GM23248 (cell line): Measurements from ENCODE around the gene CCM2. TPM values are rescaled to one million over a fixed set of nuclear protein-coding genes. Genes with fewer than 3 reads are reported as not detected.

Experiments used
- DNase-seq: peaks from one replicate; pipeline ENCODE4 v3.0.0-alpha.2; 2015
- H2AFZ ChIP-seq: fragments of 200-600 bp; sonication (generic); 2 replicates; pipeline ENCODE4 v1.6.1; 2016; ENCODE audit warnings: antibody characterized with exemption
- H3F3A ChIP-seq: fragments of 200-600 bp; sonication (generic); 2 replicates; pipeline ENCODE4 v1.6.1; 2016; ENCODE audit warnings: mild to moderate bottlenecking, antibody characterized with exemption, mixed run types; ENCODE audit not compliant: insufficient read depth
- H3K27ac ChIP-seq: fragments of 200-600 bp; sonication (generic); 2 replicates; pipeline ENCODE4 v1.5.1; 2016; ENCODE audit warnings: mild to moderate bottlenecking
- H3K27me3 ChIP-seq: fragments of 200-600 bp; sonication (generic); replicated peaks from 2 replicates; pipeline ENCODE4 v1.6.1; 2016; ENCODE audit warnings: mild to moderate bottlenecking; ENCODE audit not compliant: insufficient read depth
- H3K36me3 ChIP-seq: fragments of 200-600 bp; sonication (generic); 2 replicates; pipeline ENCODE4 v1.6.1; 2016; ENCODE audit warnings: low read depth, mild to moderate bottlenecking
- H3K4me1 ChIP-seq: fragments of 200-600 bp; sonication (generic); 2 replicates; pipeline ENCODE4 v1.6.1; 2016; ENCODE audit warnings: mild to moderate bottlenecking; ENCODE audit not compliant: insufficient read depth
- H3K4me2 ChIP-seq: fragments of 200-600 bp; sonication (generic); one replicate; pipeline ENCODE4 v1.6.1; 2016; ENCODE audit warnings: mild to moderate bottlenecking; ENCODE audit not compliant: unreplicated experiment
- H3K4me3 ChIP-seq: fragments of 200-600 bp; sonication (generic); 2 replicates; pipeline ENCODE4 v1.5.1; 2016; ENCODE audit warnings: mild to moderate bottlenecking
- H3K79me2 ChIP-seq: fragments of 200-600 bp; sonication (generic); 2 replicates; pipeline ENCODE4 v1.6.1; 2016; ENCODE audit warnings: mild to moderate bottlenecking; ENCODE audit not compliant: insufficient read depth
- H3K9ac ChIP-seq: fragments of 200-600 bp; sonication (generic); 2 replicates; pipeline ENCODE4 v1.6.1; 2016; ENCODE audit warnings: mild to moderate bottlenecking
- H3K9me2 ChIP-seq: fragments of 200-600 bp; sonication (generic); 2 replicates; pipeline ENCODE4 v1.6.1; 2016; ENCODE audit warnings: mixed run types, mild to moderate bottlenecking, moderate library complexity; ENCODE audit not compliant: insufficient read depth
- H3K9me3 ChIP-seq: fragments of 200-600 bp; sonication (generic); one replicate; pipeline ENCODE4 v1.6.1; 2017; ENCODE audit warnings: low read depth
- H4K20me1 ChIP-seq: fragments of 200-600 bp; sonication (generic); 2 replicates; pipeline ENCODE4 v1.6.0; 2016; ENCODE audit not compliant: insufficient read depth
- EZH2 ChIP-seq: fragments of 200-600 bp; sonication (generic); IDR thresholded peaks from 2 replicates; pipeline ENCODE4 v1.6.1; 2018; ENCODE audit warnings: antibody characterized with exemption, mild to moderate bottlenecking; ENCODE audit not compliant: insufficient read depth, poor library complexity, severe bottlenecking
- EZH2phosphoT487 ChIP-seq: fragments of 200-600 bp; sonication (generic); IDR thresholded peaks from 2 replicates; pipeline ENCODE4 v1.6.1; 2018; ENCODE audit warnings: antibody characterized with exemption, moderate library complexity, mild to moderate bottlenecking, low read depth; ENCODE audit not compliant: insufficient read depth
- WGBS, 2 experiments: methylation state at CpG; one replicate each; pipeline ENCODE4 v1.1.6; 2015 to 2017; ENCODE audit warnings: low lambda C conversion rate in 2 of 2, low coverage in 1 of 2; ENCODE audit errors: missing lambda C conversion rate in 2 of 2; 5-methylcytosine and 5-hydroxymethylcytosine counted together
- in situ Hi-C: fragments of 300-500 bp; cut with MboI; formaldehyde crosslinking; loops from 2 replicates; pipeline ENCODE4 v1.15.0; 2020
- polyA plus RNA-seq: library from polyadenylated mRNA; unstranded; fragments of >200 nt; fragmentation: Nextera tagmentation; extraction: Ambion mirVana; gene quantifications from 2 replicates; pipeline ENCODE4 v1.2.1, GENCODE V29; 2016
- small RNA-seq: library from RNA; depleted of rRNA; stranded (forward); fragments of <200 nt; gene quantifications from one replicate; pipeline ENCODE3, GENCODE V24; 2014; ENCODE audit warnings: low read depth, low replicate concordance
- total RNA-seq: library from RNA; depleted of rRNA; stranded (reverse); fragments of >200 nt; shearing (Covaris generic); gene quantifications from 2 replicates; pipeline ENCODE4 v1.2.3, GENCODE V29; 2014; rRNA removed

Gene CCM2
- total and polyA plus RNA-seq, 2 experiments from 2014 or later, result 63.8 to 69.3 TPM

DNA sequence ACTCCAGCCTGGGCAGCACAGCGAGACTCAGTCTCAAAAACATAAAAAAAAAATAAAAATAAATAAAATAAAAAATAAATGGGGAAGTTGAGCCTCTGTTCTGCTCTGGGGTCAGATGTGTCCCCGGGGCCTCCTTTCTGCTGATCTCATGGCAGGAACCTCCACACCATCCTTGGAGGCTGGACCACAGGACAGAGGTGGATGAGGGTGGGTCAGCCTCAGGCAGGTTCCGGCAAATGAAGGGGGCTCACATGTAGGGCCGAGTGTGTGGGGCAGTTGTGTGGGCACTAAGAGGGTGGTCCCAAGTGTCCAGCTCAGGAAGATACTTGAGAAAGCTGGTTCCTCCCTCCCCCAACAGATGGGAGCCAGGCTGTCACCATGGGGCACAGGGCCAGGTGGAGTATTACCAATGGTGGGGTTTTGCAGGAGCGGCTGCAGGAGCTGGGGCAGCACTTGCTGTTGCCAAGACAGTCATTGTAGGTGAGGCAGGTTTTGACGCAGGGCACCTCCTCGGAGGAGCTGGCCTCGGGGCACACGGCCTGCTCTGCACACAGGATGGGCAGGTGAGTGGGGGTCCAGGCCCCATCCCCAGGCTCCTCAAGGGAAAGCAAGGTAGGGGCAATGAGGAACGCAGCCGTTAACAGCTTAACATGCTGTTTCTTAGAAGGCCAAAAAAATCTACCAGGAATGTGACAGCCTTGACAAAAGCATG is 125.3 kb downstream of the CCM2 start:
- H3K9me2 ChIP-seq, result no peaks in the 10 kb centered on the region
- H3F3A ChIP-seq, result no peaks in the 10 kb centered on the region
- no peaks in the 10 kb centered on the region for H3K4me1 ChIP-seq
- H3K27me3 ChIP-seq, result no peaks in the 10 kb centered on the region
- no peak for DNase-seq
- no peak for TF ChIP-seq EZH2phosphoT487
- TF ChIP-seq EZH2, result no peak
- WGBS, 2 experiments, result 81 to 85% methylated on average over 11 of the region's 11 CpGs
- no peaks in the 10 kb centered on the region for H3K9me3 ChIP-seq
- no peaks in the 10 kb centered on the region for H3K79me2 ChIP-seq
- in situ Hi-C loops, result loop anchor here (25.0 kb wide), 1 partner anchor 263 kb away; no protein-coding TSS in a partner anchor
- no peak overlapping the region for H3K4me3 ChIP-seq
- no peak overlapping the region for H3K27ac ChIP-seq
- H3K4me2 ChIP-seq, result no peak overlapping the region
- no peaks in the 10 kb centered on the region for H3K36me3 ChIP-seq
- H2AFZ ChIP-seq, result no peak overlapping the region
- no peak overlapping the region for H3K9ac ChIP-seq
- H4K20me1 ChIP-seq, result no peaks in the 10 kb centered on the region

Small RNAs within 50 kb of the gene (small RNA-seq; reads per million reads assigned to genes)
- 0.19 reads per million for gene SNORA5A
- not detected for gene SNORA5B
- gene SNORA5C, result 1.9 reads per million, percentile 64 among the genes with 10 or more reads in this experiment

Other genes starting within 250 kb of the CCM2 start
- 2,655 and 2,752 TPM in 2 replicates for gene PPIA, start 203.5 kb upstream of the CCM2 start, total RNA-seq
- 3,114 and 3,141 TPM in 2 replicates for gene PPIA, start 203.5 kb upstream of the CCM2 start, polyA plus RNA-seq
- gene H2AZ2, start 152.1 kb upstream of the CCM2 start, total RNA-seq, result 138 and 179 TPM in 2 replicates
- 165 and 166 TPM in 2 replicates for gene H2AZ2, start 152.1 kb upstream of the CCM2 start, polyA plus RNA-seq
- gene PURB, start 114.7 kb upstream of the CCM2 start, total RNA-seq, result 17.0 and 17.3 TPM in 2 replicates
- gene PURB, start 114.7 kb upstream of the CCM2 start, polyA plus RNA-seq, result 1.4 and 1.6 TPM in 2 replicates
- not detected in 2 replicates for gene MYO1G, start 21.2 kb upstream of the CCM2 start, total RNA-seq
- 0.14 TPM in 1 of 2 replicates, not detected in the other for gene MYO1G, start 21.2 kb upstream of the CCM2 start, polyA plus RNA-seq
- gene NACAD, start 88.8 kb downstream of the CCM2 start, total RNA-seq, result 1.0 and 2.9 TPM in 2 replicates
- 0.93 and 1.2 TPM in 2 replicates for gene NACAD, start 88.8 kb downstream of the CCM2 start, polyA plus RNA-seq
- gene TBRG4, start 111.5 kb downstream of the CCM2 start, total RNA-seq, result 60.4 and 62.7 TPM in 2 replicates
- 55.8 and 58.4 TPM in 2 replicates for gene TBRG4, start 111.5 kb downstream of the CCM2 start, polyA plus RNA-seq
- not detected in 2 replicates for gene RAMP3, start 157.6 kb downstream of the CCM2 start, total RNA-seq
- not detected in 2 replicates for gene RAMP3, start 157.6 kb downstream of the CCM2 start, polyA plus RNA-seq